SU-DHL-6 (cell line): Measurements from ENCODE around the gene BCS1L.

ENCODE experiments used
- H2AFZ ChIP-seq: fragments of 200-600 bp; sonication (generic); 2 replicates; pipeline ENCODE4 v1.6.1; 2014; ENCODE audit warnings: low read depth, mild to moderate bottlenecking, moderate library complexity, mixed read lengths, antibody characterized with exemption, low read length; ENCODE audit not compliant: severe bottlenecking
- H3F3A ChIP-seq: fragments of 200-600 bp; shearing (Covaris generic); 2 replicates; pipeline ENCODE4 v1.6.0; 2016; ENCODE audit warnings: antibody characterized with exemption, mild to moderate bottlenecking; ENCODE audit not compliant: insufficient read depth
- H3K27ac ChIP-seq: fragments of 200-600 bp; sonication (generic); 2 replicates; pipeline ENCODE4 v1.5.1; 2016; ENCODE audit warnings: low read depth, mild to moderate bottlenecking, low read length, moderate library complexity, mixed read lengths
- H3K27me3 ChIP-seq: fragments of 200-600 bp; sonication (generic), shearing (Covaris generic); 2 replicates; pipeline ENCODE4 v1.6.0; 2014; ENCODE audit warnings: mild to moderate bottlenecking, low read length
- H3K36me3 ChIP-seq: fragments of 200-600 bp; sonication (generic); 2 replicates; pipeline ENCODE4 v1.6.1; 2014; ENCODE audit warnings: mild to moderate bottlenecking, low read length, mixed read lengths
- H3K4me2 ChIP-seq: fragments of 300-600, 200-600 bp; shearing (Covaris generic), sonication (generic); 2 replicates; pipeline ENCODE4 v1.6.0; 2014; ENCODE audit warnings: low read length, low read depth, mild to moderate bottlenecking; ENCODE audit not compliant: poor library complexity, severe bottlenecking
- H3K4me3 ChIP-seq: fragments of 200-600 bp; sonication (generic); 2 replicates; pipeline ENCODE4 v1.5.1; 2014; ENCODE audit warnings: antibody characterized with exemption, low read length, mild to moderate bottlenecking, mixed read lengths; ENCODE audit not compliant: insufficient read depth, poor library complexity, severe bottlenecking
- H3K79me2 ChIP-seq: fragments of 200-600 bp; sonication (generic); 2 replicates; pipeline ENCODE4 v1.6.1; 2014; ENCODE audit warnings: mild to moderate bottlenecking, low read length, moderate library complexity; ENCODE audit not compliant: insufficient read depth
- H3K9ac ChIP-seq: fragments of 200-600 bp; sonication (generic); 2 replicates; pipeline ENCODE4 v1.7.0; 2014; ENCODE audit warnings: mild to moderate bottlenecking, low read length
- H3K9me2 ChIP-seq: fragments of 200-600 bp; sonication (generic); replicated peaks from 2 replicates; pipeline ENCODE4 v1.6.1; 2014; ENCODE audit warnings: low read length; ENCODE audit not compliant: insufficient read depth
- H3K9me3 ChIP-seq: fragments of 200-600 bp; sonication (generic); 2 replicates; pipeline ENCODE4 v1.6.1; 2014; ENCODE audit warnings: low read length, mixed read lengths; ENCODE audit not compliant: insufficient read depth
- H4K20me1 ChIP-seq: fragments of 200-600 bp; sonication (generic); 2 replicates; pipeline ENCODE4 v1.6.1; 2014; ENCODE audit warnings: low read depth, mild to moderate bottlenecking, antibody characterized with exemption, low read length, moderate library complexity, mixed read lengths
- EZH2phosphoT487 ChIP-seq: fragments of 200-600 bp; sonication (generic), shearing (Covaris generic); conservative IDR thresholded peaks from 2 replicates; pipeline ENCODE4 v1.6.1; 2018; ENCODE audit warnings: mild to moderate bottlenecking, antibody characterized with exemption, low read length, moderate library complexity, mixed read lengths
- TF ChIP-seq, protein P1 (sequence below): fragments of 200-600 bp; sonication (generic); IDR thresholded peaks from one replicate; pipeline ENCODE4 v1.5.1; 2017; ENCODE audit warnings: antibody characterized with exemption, mild to moderate bottlenecking, low read length, moderate library complexity; ENCODE audit not compliant: insufficient read depth, poor library complexity, severe bottlenecking

BCS1L gene

DNA sequence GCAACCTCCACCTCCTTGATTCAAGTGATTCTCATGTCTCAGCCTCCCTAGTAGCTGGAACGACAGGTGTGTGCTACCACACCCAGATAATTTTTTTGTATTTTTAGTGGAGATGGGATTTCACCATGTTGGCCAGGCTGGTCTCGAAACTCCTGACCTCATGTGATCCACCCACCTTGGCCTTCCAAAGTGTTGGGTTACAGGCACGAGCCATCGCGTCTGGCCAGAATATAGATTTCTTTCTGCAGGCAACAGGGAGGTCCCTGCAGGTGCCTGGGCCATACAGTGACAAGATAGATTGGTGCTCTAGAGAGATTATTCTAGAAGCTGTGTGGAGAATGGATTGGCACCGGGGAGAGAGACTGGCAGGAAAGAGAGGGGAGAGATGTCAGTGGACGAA, 38.5 kb upstream of the BCS1L start:
- no peak overlapping the region for H3K4me2 ChIP-seq
- no peak overlapping the region for H3K9ac ChIP-seq
- no peaks in the 10 kb centered on the region for H3K9me3 ChIP-seq
- H3F3A ChIP-seq: no peaks in the 10 kb centered on the region
- no peak overlapping the region for H3K4me3 ChIP-seq
- H3K27me3 ChIP-seq: 0 out of 2 replicates have a peak, but pooled peaks cover 4% of the 10 kb centered on the region
- no peaks in the 10 kb centered on the region for H3K9me2 ChIP-seq
- H4K20me1 ChIP-seq: no peaks in the 10 kb centered on the region
- no peak overlapping the region for H2AFZ ChIP-seq
- H3K79me2 ChIP-seq: no peaks in the 10 kb centered on the region
- H3K36me3 ChIP-seq: no peaks in the 10 kb centered on the region
- TF ChIP-seq, protein P1, sequence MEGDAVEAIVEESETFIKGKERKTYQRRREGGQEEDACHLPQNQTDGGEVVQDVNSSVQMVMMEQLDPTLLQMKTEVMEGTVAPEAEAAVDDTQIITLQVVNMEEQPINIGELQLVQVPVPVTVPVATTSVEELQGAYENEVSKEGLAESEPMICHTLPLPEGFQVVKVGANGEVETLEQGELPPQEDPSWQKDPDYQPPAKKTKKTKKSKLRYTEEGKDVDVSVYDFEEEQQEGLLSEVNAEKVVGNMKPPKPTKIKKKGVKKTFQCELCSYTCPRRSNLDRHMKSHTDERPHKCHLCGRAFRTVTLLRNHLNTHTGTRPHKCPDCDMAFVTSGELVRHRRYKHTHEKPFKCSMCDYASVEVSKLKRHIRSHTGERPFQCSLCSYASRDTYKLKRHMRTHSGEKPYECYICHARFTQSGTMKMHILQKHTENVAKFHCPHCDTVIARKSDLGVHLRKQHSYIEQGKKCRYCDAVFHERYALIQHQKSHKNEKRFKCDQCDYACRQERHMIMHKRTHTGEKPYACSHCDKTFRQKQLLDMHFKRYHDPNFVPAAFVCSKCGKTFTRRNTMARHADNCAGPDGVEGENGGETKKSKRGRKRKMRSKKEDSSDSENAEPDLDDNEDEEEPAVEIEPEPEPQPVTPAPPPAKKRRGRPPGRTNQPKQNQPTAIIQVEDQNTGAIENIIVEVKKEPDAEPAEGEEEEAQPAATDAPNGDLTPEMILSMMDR: no peak
- TF ChIP-seq EZH2phosphoT487: no peak
- no peak overlapping the region for H3K27ac ChIP-seq

DNA sequence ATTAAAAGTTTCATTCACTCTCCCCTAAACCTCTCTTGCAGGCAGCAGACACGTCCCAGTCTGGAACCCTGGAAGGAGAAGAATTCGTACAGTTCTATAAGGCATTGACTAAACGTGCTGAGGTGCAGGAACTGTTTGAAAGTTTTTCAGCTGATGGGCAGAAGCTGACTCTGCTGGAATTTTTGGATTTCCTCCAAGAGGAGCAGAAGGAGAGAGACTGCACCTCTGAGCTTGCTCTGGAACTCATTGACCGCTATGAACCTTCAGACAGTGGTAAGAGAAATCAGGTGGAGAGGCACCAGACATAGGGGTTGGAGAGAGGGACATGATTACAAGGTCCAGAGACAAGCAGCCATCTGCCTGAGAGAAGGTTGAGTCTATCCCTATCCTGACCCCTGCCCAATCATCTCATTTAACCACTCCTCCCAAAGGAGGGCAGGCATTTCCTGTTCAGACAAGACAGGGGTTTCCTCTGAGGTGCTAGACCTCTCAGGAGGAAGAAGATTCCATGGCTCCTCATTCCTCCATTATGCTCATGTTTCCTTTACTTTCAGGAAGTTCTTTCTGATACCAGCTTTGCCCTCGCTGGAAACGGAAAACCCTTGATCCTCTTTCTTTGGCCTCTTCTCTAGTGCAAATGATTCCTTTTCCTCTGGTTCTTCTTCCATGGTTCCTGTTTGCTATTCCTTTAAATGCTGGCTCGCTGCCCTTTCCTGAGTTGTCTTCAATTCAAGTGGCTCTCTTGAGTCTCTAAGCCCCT, 36.7 kb upstream of the BCS1L start:
- Histone ChIP-seq H3K36me3 (no peaks in the 10 kb centered on the region), H3F3A (no peaks in the 10 kb centered on the region), H3K27ac (no peak overlapping the region), H3K9me3 (no peaks in the 10 kb centered on the region), H4K20me1 (no peaks in the 10 kb centered on the region), H3K4me2 (no peak overlapping the region), H3K9ac (no peak overlapping the region), H3K27me3 (0 out of 2 replicates have a peak, but pooled peaks cover 4% of the 10 kb centered on the region), H2AFZ (no peak overlapping the region), H3K9me2 (no peaks in the 10 kb centered on the region), H3K79me2 (no peaks in the 10 kb centered on the region), H3K4me3 (no peak overlapping the region)
- TF ChIP-seq, protein P1: no peak
- TF ChIP-seq EZH2phosphoT487: no peak

DNA sequence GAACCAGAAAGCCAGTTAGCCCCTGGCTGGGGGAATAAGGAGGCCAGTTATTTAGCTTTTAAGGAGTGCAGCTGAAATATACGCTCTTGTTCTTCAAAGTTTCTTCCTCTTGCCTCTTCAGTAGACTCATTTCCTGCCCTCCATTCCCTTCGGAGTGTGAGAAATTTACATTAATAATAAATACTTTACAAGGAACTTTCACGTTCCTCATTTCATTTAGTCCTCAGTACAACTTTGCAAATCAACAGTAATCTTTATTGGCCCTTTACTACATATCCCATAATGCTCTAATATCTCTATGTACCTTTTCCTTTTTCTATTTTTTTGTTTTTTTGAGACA, 36.1 kb upstream of the BCS1L start:
- H3K27me3 ChIP-seq: 0 out of 2 replicates have a peak, but pooled peaks cover 4% of the 10 kb centered on the region
- H2AFZ ChIP-seq: no peak overlapping the region
- no peaks in the 10 kb centered on the region for H3K9me2 ChIP-seq
- H3K27ac ChIP-seq: no peak overlapping the region
- H3K4me2 ChIP-seq: no peak overlapping the region
- TF ChIP-seq, protein P1: no peak
- H3K9me3 ChIP-seq: no peaks in the 10 kb centered on the region
- H3K79me2 ChIP-seq: no peaks in the 10 kb centered on the region
- no peaks in the 10 kb centered on the region for H4K20me1 ChIP-seq
- H3K4me3 ChIP-seq: no peak overlapping the region
- H3K9ac ChIP-seq: no peak overlapping the region
- H3F3A ChIP-seq: no peaks in the 10 kb centered on the region
- no peaks in the 10 kb centered on the region for H3K36me3 ChIP-seq
